Adrenal gland (tissue), 12 donors: Measurements from ENCODE around the gene MRNIP. TPM values are rescaled to one million over a fixed set of nuclear protein-coding genes. Genes with fewer than 3 reads are reported as not detected.

Experiments used
- DNase-seq, 7 donors: peaks; one replicate each; pipeline ENCODE4 v3.0.0-alpha.2; 2019 to 2020
- H3K27ac ChIP-seq, 5 donors: fragments of 200-600 bp; sonication (generic) in 4 of 5; 1 replicate in 3 of 5; 2 replicates in 2 of 5; pipeline versions ENCODE4 v1.5.1 to v1.8.0; 2016 to 2020; ENCODE audit warnings: mild to moderate bottlenecking in 1 of 5
- H3K27me3 ChIP-seq: fragments of 200-600 bp; 2 replicates; pipeline ENCODE4 v1.8.0; 2021
- H3K36me3 ChIP-seq, 2 donors: fragments of 200-600 bp; replicated peaks in 1 of 2; 1 replicate in 1 of 2; 2 replicates in 1 of 2; pipeline versions ENCODE4 v1.5.1 to v1.8.0; 2018 to 2022
- H3K4me1 ChIP-seq, 2 donors: fragments of 200-600 bp; replicated peaks in 1 of 2; 1 replicate in 1 of 2; 2 replicates in 1 of 2; pipeline versions ENCODE4 v1.5.1 to v1.8.0; 2018 to 2021
- H3K4me3 ChIP-seq, 4 donors: fragments of 200-600 bp; sonication (generic) in 3 of 4; one replicate each; pipeline ENCODE4 v1.5.1; 2016 to 2018
- H3K9me3 ChIP-seq, 3 donors: fragments of 200-600 bp; sonication (generic) in 1 of 3; replicated peaks in 1 of 3; 1 replicate in 2 of 3; 2 replicates in 1 of 3; pipeline versions ENCODE4 v1.5.1 to v1.8.0; 2016 to 2021
- POLR2A ChIP-seq, 2 donors: fragments of 450-650 bp; IDR thresholded peaks; one replicate each; pipeline ENCODE4 v1.6.1; 2017; ENCODE audit warnings: antibody characterized with exemption in 2 of 2, mild to moderate bottlenecking in 2 of 2, moderate library complexity in 1 of 2
- WGBS, 4 donors: extraction: QIAGEN DNeasy Blood & Tissue Kit in 2 of 4; methylation state at CpG; one replicate each; pipeline versions ENCODE4 v1.1.5 to v1.1.7; 2013 to 2017; 5-methylcytosine and 5-hydroxymethylcytosine counted together
- intact Hi-C, 2 donors: fragments of 100-400 bp; cut with DNase I; formaldehyde crosslinking; loops; one replicate each; pipeline versions ENCODE4 v1.14.1 to v1.15.0; 2022 to 2023
- polyA plus RNA-seq, 3 donors: library from polyadenylated mRNA; stranded (reverse); fragments of 200-250 nt in 2 of 3; fragments of 350-450 nt in 1 of 3; fragmentation: Illumina TruSeq in 1 of 3; extraction: RNeasy Lipid Tissue Mini Kit (QIAGEN cat#74804) in 1 of 3; gene quantifications; one replicate each; pipeline ENCODE4 v1.2.3, GENCODE V29; 2013 to 2014
- total RNA-seq, 9 donors: library from RNA; depleted of rRNA in 4 of 9; stranded (reverse); fragments of >200 nt in 4 of 9; fragments of 120-200 nt in 1 of 9; fragmentation: NEBNext Ultra II Directional in 1 of 9; extraction: Animal tissue kit (Norgen Biotek cat#: 25700) in 1 of 9; gene quantifications; one replicate each; pipeline versions ENCODE4 v1.1.0 to v1.2.4, GENCODE V29; 2013 to 2023
- TF ChIP-seq, protein P1 (sequence below), 6 experiments: fragments of 450-650 bp in 4 of 6; fragments of 200-600 bp in 2 of 6; sonication (generic) in 1 of 6; IDR thresholded peaks; 1 replicate in 5 of 6; 2 replicates in 1 of 6; pipeline versions ENCODE4 v1.5.1 to v1.8.0; 2016 to 2021; ENCODE audit warnings: antibody characterized with exemption in 6 of 6, mild to moderate bottlenecking in 2 of 6, moderate library complexity in 1 of 6
- donor health status: healthy with polysubstance abuse.
- donor health status: Bipolar disorder and iron deficiency.
- donor health status: DM: yes; HTN: yes; CAD: no.
- donor health status: DM: no; HTN: no; CAD: no.
- donor health status: DM: no; HTN: no; CAD: no.
- donor health status: DM: yes; HTN: yes; CAD: no.

The MRNIP gene
- total and polyA plus RNA-seq, 12 donors: 12.3 to 129 (median 32.2) TPM

DNA sequence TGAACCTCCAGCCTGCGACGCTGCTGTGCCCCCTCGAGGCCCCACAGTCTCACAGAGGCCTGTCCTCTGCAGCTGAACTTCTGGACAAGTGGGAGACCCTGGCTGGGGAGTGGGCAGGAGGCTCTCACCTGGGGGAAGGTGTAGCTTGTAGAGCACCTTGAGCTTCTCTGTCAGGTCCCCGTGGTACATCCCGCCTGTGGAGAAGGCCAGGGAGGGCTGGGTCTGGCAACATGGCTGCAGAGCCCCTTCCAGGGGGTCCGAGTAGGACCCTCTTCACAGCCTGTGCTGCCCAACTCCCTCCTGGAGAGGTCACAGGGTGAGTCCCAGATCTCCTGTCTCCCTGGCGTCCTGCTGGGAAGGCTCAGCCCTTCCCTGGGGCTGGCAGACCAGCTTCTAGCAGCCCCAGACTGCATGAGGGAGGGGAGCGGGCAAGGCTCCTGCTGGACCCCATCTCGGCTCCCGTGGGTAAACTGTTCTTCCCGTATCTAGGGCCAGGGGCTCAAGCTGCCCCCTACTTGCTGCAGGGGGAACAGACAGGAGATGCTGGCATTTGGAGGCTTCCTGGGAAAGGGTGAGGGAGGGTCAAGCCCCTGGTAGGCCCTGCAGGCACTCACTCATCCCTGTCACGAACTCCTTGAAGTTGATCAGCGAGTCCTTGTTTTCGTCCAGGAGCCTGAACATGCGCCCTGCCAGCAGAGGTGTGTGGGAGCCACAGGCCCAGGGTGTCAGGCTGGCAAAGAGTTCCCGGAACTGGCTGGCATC is 11.2 kb upstream of the MRNIP start:
- no peak for DNase-seq
- Histone ChIP-seq H3K36me3 (peaks cover 0 to 74% of the 10 kb centered on the region in 2 donors), H3K27me3 (no peaks in the 10 kb centered on the region), H3K4me1 (no peaks in the 10 kb centered on the region), H3K9me3 (no peaks in the 10 kb centered on the region), H3K27ac (no peak overlapping the region), H3K4me3 (no peak overlapping the region)
- no peak for TF ChIP-seq POLR2A (IDR thresholded peaks at IDR 0.05)
- TF ChIP-seq, protein P1, sequence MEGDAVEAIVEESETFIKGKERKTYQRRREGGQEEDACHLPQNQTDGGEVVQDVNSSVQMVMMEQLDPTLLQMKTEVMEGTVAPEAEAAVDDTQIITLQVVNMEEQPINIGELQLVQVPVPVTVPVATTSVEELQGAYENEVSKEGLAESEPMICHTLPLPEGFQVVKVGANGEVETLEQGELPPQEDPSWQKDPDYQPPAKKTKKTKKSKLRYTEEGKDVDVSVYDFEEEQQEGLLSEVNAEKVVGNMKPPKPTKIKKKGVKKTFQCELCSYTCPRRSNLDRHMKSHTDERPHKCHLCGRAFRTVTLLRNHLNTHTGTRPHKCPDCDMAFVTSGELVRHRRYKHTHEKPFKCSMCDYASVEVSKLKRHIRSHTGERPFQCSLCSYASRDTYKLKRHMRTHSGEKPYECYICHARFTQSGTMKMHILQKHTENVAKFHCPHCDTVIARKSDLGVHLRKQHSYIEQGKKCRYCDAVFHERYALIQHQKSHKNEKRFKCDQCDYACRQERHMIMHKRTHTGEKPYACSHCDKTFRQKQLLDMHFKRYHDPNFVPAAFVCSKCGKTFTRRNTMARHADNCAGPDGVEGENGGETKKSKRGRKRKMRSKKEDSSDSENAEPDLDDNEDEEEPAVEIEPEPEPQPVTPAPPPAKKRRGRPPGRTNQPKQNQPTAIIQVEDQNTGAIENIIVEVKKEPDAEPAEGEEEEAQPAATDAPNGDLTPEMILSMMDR (IDR thresholded peaks at IDR 0.05): no peak
- intact Hi-C loops: no loop called here
- WGBS, 4 donors: 89 to 97% (median 93%) methylated on average over 5 to 16 of the region's 16 CpGs

DNA sequence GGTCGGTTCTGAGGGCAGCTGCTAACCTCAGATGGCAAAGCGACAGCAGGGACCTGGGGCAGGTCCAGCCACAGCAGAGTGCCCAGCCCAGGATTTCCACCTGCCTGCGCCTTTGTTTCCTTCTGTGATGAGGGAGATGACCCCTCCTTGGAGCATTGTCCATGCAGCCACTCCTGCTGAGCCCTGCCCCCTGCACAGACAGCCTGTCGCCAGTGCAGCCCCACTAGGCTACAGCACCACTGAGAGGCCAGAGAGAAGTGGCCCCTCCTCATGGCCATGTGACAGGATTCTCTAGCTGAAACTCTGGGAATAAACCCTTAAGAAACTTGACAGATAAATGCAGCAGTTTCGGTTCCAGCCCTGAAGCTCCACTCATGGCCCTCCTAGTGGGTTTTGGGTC is 10.5 kb upstream of the MRNIP start:
- peaks cover 0 to 74% of the 10 kb centered on the region in 2 donors for H3K36me3 ChIP-seq
- TF ChIP-seq, protein P1 (IDR thresholded peaks at IDR 0.05): no peak
- no peak for TF ChIP-seq POLR2A (IDR thresholded peaks at IDR 0.05)
- 96 to 100% (median 98%) methylated on average over 1 to 5 of the region's 5 CpGs for WGBS, 4 donors
- no peak for DNase-seq
- intact Hi-C loops: no loop called here
- no peaks in the 10 kb centered on the region for H3K27me3 ChIP-seq
- H3K4me3 ChIP-seq: no peak overlapping the region
- no peaks in the 10 kb centered on the region for H3K4me1 ChIP-seq
- H3K27ac ChIP-seq: no peak overlapping the region
- no peaks in the 10 kb centered on the region for H3K9me3 ChIP-seq

DNA sequence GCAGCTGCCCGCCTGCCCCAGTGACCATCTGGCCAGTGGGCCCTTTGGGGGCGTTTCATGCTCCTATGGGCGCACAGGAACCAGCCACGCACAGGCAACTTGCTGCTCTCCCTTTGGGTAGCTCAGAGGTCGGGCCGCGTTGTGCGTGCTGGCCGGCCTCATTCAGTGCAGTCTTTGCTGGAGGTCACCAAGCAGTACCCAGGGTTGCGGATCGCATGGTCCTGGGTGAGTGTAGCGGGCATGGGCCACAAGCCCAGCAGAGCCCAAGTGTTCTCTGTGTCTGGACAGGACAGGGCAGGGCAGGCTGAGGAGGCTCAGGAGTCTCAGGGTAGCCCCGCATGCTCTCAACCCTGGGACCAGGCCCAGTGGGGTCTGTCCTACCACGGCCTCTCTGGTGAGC is 9.9 kb upstream of the MRNIP start:
- no peak overlapping the region for H3K27ac ChIP-seq
- intact Hi-C loops: no loop called here
- 92 to 98% (median 96%) methylated on average over 7 to 14 of the region's 14 CpGs for WGBS, 4 donors
- H3K9me3 ChIP-seq: no peaks in the 10 kb centered on the region
- no peak for DNase-seq
- H3K27me3 ChIP-seq: no peaks in the 10 kb centered on the region
- no peak for TF ChIP-seq POLR2A (IDR thresholded peaks at IDR 0.05)
- TF ChIP-seq, protein P1 (IDR thresholded peaks at IDR 0.05): no peak
- peaks cover 0 to 74% of the 10 kb centered on the region in 2 donors for H3K36me3 ChIP-seq
- H3K4me3 ChIP-seq: no peak overlapping the region
- H3K4me1 ChIP-seq: no peaks in the 10 kb centered on the region

DNA sequence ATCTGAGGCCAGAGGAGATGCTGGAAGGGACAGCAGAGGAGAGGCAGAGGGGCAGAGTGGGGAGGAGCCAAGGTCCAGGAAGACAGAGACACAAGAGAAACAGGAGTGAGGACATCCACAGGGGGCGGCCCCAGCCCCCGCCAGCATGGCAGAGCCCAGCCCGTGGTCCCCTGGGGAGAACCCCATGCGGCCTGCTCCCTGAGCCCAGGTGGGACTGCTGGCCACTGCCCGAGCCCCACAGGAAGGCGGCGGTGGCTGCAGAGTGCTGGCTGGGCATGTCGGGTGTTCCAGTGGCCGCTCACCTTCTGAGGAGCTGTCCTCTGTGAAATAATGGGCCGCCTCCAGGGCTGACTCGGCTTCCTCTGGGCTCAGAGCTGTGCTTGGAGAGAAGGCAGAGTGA is 8.9 kb upstream of the MRNIP start:
- H3K4me1 ChIP-seq: no peaks in the 10 kb centered on the region
- intact Hi-C loops: no loop called here
- H3K27me3 ChIP-seq: no peaks in the 10 kb centered on the region
- WGBS, 4 donors: 87 to 94% (median 92%) methylated on average over 10 to 11 of the region's 11 CpGs
- no peak for TF ChIP-seq POLR2A (IDR thresholded peaks at IDR 0.05)
- TF ChIP-seq, protein P1 (IDR thresholded peaks at IDR 0.05): no peak
- H3K4me3 ChIP-seq: no peak overlapping the region
- no peak overlapping the region for H3K27ac ChIP-seq
- no peaks in the 10 kb centered on the region for H3K9me3 ChIP-seq
- H3K36me3 ChIP-seq: peaks cover 0 to 73% of the 10 kb centered on the region in 2 donors
- DNase-seq: no peak
